Brain microvascular endothelial cell (primary cell): ENCODE data around the gene ZNF653.

ENCODE experiments used
- DNase-seq: peaks from one replicate; pipeline ENCODE4 v3.0.0-alpha.2; 2020
- H3K27ac ChIP-seq: fragments of 250-450 bp; sonication (Bioruptor Pico); 2 replicates; pipeline ENCODE4 v1.5.1; 2020; ENCODE audit warnings: mild to moderate bottlenecking, moderate library complexity
- H3K27me3 ChIP-seq: fragments of 250-450 bp; sonication (Bioruptor Pico); replicated peaks from 2 replicates; pipeline ENCODE4 v1.5.1; 2020; ENCODE audit warnings: mild to moderate bottlenecking
- H3K36me3 ChIP-seq: fragments of 250-450 bp; sonication (Bioruptor Pico); replicated peaks from 2 replicates; pipeline ENCODE4 v1.5.1; 2020; ENCODE audit warnings: mild to moderate bottlenecking
- H3K4me3 ChIP-seq: 2 replicates; pipeline ENCODE4 v1.5.1; 2011; ENCODE audit warnings: low read depth, mild to moderate bottlenecking, control low read depth, low read length, moderate library complexity
- in situ Hi-C: cut with HindIII; loops from 2 replicates; pipeline ENCODE4 v1.10.0; 2017; ENCODE audit warnings: low sequenced_read_pairs, low pct_ligation_motif_present
- TF ChIP-seq, protein P1 (sequence below): IDR thresholded peaks from 2 replicates; pipeline ENCODE4 v1.5.1; 2011; ENCODE audit warnings: low read depth, mild to moderate bottlenecking, moderate library complexity, low read length, control low read depth, inconsistent platforms; ENCODE audit errors: missing control alignments

Gene ZNF653

DNA sequence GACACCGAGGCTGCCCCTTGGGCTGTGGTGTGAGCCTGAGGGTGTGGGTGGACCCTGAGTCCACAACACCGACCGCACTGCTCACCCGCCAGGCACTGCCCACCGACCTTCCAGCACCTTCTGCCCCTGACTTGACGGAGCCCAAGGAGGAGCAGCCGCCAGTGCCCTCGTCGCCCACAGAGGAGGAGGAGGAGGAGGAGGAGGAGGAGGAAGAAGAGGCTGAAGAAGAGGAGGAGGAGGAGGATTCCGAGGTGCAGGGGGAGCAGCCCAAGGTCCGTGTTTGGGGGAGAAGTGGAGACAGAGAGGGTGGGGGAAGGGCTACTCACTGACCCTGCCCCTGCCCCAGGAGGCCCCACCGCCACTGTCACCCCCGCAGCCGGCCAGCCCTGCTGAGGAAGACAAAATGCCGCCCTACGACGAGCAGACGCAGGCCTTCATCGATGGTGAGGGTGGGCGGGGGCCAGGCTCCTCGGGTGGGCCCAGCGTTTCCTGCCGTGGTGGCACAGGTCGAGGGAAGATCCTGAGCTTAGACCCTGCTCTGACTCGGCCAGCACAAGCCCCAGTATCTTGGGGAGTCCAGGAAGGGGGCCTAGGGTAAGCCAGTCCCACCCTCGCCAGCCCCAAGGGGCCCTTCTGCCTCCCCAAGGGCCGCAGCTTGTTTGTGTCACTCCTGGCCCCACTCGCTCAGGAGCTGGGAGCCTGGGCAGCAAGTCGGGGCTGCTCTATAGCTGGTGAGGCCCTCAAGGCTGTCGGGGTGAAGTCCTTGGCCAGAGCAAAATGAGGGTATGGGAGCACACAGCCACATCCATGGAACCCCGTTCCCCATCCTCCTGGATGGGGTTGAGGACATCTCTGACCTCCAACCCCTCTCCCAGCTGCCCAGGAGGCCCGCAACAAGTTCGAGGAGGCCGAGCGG is 58.0 kb downstream of the ZNF653 start:
- H3K36me3 ChIP-seq = peaks cover 55% of the 10 kb centered on the region
- TF ChIP-seq, protein P1, sequence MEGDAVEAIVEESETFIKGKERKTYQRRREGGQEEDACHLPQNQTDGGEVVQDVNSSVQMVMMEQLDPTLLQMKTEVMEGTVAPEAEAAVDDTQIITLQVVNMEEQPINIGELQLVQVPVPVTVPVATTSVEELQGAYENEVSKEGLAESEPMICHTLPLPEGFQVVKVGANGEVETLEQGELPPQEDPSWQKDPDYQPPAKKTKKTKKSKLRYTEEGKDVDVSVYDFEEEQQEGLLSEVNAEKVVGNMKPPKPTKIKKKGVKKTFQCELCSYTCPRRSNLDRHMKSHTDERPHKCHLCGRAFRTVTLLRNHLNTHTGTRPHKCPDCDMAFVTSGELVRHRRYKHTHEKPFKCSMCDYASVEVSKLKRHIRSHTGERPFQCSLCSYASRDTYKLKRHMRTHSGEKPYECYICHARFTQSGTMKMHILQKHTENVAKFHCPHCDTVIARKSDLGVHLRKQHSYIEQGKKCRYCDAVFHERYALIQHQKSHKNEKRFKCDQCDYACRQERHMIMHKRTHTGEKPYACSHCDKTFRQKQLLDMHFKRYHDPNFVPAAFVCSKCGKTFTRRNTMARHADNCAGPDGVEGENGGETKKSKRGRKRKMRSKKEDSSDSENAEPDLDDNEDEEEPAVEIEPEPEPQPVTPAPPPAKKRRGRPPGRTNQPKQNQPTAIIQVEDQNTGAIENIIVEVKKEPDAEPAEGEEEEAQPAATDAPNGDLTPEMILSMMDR = no peak
- in situ Hi-C loops = no loop called here

DNA sequence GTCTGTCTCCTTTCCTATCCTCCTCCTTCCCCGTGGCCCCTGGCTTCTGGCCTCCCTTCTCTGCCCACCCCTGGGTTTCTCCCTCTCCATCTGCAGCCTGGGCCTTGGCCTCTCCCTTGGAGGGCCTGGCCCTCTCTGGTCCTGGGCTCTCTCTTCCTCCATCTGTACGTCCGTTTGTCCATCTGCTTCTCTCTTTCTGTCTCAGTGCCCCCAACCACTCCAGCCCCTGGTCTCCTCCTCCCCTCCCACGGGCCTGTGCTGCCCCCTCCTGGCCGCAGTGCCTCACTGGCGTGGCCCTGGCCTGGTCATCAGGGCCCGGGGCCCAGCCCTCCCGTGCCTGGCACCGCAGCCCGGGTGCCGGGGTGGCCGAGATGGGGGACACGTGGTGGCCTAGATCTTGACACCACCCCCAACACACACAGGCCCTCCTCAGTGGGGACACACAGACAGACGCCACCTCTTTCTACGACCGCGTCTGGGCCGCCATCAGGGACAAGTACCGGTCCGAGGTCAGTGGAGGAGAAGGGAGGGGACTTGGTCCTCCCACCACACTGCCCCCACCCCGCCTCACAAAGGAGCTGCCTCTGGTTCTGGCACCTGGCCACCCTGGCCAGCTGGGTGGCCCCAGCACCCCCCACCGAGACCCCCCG is 58.9 kb downstream of the ZNF653 start:
- TF ChIP-seq, protein P1 = peak; percentile 78
- in situ Hi-C loops = no loop called here
- H3K36me3 ChIP-seq = peaks cover 64% of the 10 kb centered on the region
- DNase-seq = no peak
- no peak overlapping the region for H3K4me3 ChIP-seq
- no peaks in the 10 kb centered on the region for H3K27me3 ChIP-seq
- no peak overlapping the region for H3K27ac ChIP-seq

More for the DNA sequence above, 58.0 kb downstream of the ZNF653 start:
- DNase-seq = no peak
- Histone ChIP-seq H3K4me3 (no peak overlapping the region), H3K27me3 (no peaks in the 10 kb centered on the region), H3K27ac (no peak overlapping the region)

DNA sequence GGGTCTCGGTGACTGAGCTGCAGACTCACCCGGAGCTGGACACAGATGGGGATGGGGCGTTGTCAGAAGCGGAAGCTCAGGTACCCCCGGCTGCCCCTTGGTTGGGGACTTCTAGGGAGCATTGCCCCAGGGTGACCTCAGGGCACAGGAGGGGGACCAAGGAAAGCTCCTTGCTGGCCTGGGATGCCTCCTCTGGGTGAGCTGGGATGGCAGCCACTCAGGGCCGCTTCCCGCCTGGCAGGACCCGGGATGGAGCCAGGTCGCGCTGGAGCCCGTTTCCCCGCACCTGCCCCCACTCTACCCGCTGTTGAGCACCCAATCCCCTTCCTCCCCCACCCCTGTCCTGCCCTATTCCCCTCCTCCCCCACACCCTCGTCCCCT is 59.4 kb downstream of the ZNF653 start:
- in situ Hi-C loops = no loop called here
- DNase-seq = no peak
- H3K27me3 ChIP-seq = no peaks in the 10 kb centered on the region
- peaks cover 69% of the 10 kb centered on the region for H3K36me3 ChIP-seq
- H3K27ac ChIP-seq = no peak overlapping the region
- H3K4me3 ChIP-seq = no peak overlapping the region
- TF ChIP-seq, protein P1 = no peak

DNA sequence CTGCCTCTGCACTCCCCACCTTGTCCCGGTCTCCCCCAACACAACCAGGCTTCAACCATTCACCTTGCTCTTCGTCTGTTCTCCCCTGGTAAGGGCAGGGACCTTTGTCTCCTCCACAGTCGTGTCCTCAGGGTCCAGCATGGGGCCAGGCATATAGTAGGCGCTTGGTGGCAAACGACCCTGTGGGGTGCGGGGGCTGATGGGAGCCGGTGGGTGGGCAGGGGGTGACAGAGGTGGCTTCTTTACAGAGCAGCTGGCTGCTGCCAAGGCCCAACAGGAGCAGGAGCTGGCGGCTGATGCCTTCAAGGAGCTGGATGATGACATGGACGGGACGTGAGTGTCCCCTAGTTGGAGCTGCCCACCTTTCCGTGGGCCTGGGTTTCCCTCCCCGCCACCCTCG is 60.5 kb downstream of the ZNF653 start:
- no peak overlapping the region for H3K27ac ChIP-seq
- DNase-seq = no peak
- H3K36me3 ChIP-seq = peaks cover 76% of the 10 kb centered on the region
- no peak overlapping the region for H3K4me3 ChIP-seq
- in situ Hi-C loops = no loop called here
- no peaks in the 10 kb centered on the region for H3K27me3 ChIP-seq
- TF ChIP-seq, protein P1 = no peak

DNA sequence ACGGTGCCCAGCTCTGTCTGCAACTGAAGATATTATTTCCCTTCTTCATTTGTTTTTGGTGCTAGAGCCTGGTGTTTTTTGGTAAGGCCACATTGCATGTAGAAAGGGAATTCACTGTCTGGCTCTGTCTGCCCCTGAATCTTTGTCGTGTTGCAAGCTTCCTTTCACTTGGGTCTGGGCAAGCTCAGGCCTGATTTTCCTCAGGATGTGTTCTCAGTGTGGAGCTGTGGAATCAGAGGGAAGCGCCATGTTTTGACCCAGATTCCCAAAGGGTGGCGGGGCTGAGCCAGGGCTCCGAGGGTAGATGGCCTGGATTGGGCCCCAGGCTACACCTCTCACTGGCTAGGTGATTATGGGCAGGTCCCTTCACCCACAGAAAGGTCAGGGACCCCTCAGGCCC is 61.6 kb downstream of the ZNF653 start:
- Histone ChIP-seq H3K27me3 (no peaks in the 10 kb centered on the region), H3K36me3 (peaks cover 70% of the 10 kb centered on the region), H3K27ac (no peak overlapping the region), H3K4me3 (no peak overlapping the region)
- in situ Hi-C loops = no loop called here
- no peak for DNase-seq
- TF ChIP-seq, protein P1 = no peak
